NCI-H82 treated with DMSO at 0.1 percent for 48 hours (cell line): ENCODE data around the gene CRB2.

ENCODE experiments used
- DNase-seq: peaks from one replicate; lab custom pipeline; 2025; ENCODE audit not compliant: unreplicated experiment; lab: John Stamatoyannopoulos, UW

The CRB2 gene

GRCh38 chr9:123420592-123421111 is 64.7 kb downstream of the CRB2 start:
- no peak for DNase-seq

GRCh38 chr9:123421186-123421585 is 65.2 kb downstream of the CRB2 start:
- DNase-seq = no peak

GRCh38 chr9:123421801-123422455 is 65.9 kb downstream of the CRB2 start:
- no peak for DNase-seq

GRCh38 chr9:123422635-123423310 is 66.8 kb downstream of the CRB2 start:
- no peak for DNase-seq

GRCh38 chr9:123423311-123423640 is 67.3 kb downstream of the CRB2 start:
- no peak for DNase-seq

- DNase-seq = no peak
These were observed 68.1 kb downstream of the CRB2 start for GRCh38 chr9:123424131-123424530.

- DNase-seq = no peak
These were observed 68.7 kb downstream of the CRB2 start for GRCh38 chr9:123424552-123425225.

GRCh38 chr9:123425261-123425821 is 69.3 kb downstream of the CRB2 start:
- DNase-seq = no peak

GRCh38 chr9:123425836-123426365 is 69.9 kb downstream of the CRB2 start:
- no peak for DNase-seq

- DNase-seq = no peak
These were observed 70.4 kb downstream of the CRB2 start for GRCh38 chr9:123426406-123426805.
